Hepatocyte (in vitro differentiated cells): ENCODE results near the gene EGLN1. TPM values are rescaled to one million over a fixed set of nuclear protein-coding genes. Genes with fewer than 3 reads are reported as not detected.

Source experiments
- DNase-seq: peaks from one replicate; pipeline ENCODE4 v3.0.0-alpha.2; 2016; ENCODE audit warnings: low spot score
- H2AFZ ChIP-seq: fragments of 200-600 bp; sonication (generic); 2 replicates; pipeline ENCODE4 v1.6.0; 2016; ENCODE audit warnings: antibody characterized with exemption, mild to moderate bottlenecking
- H3K27ac ChIP-seq: fragments of 200-600 bp; sonication (generic); 2 replicates; pipeline ENCODE4 v1.5.1; 2016; ENCODE audit warnings: mild to moderate bottlenecking
- H3K27me3 ChIP-seq: fragments of 200-600 bp; sonication (generic); 2 replicates; pipeline ENCODE4 v1.6.1; 2016
- H3K36me3 ChIP-seq: fragments of 200-600 bp; sonication (generic); replicated peaks from 2 replicates; pipeline ENCODE4 v1.5.1; 2016; ENCODE audit warnings: low read depth; ENCODE audit not compliant: insufficient read depth
- H3K4me1 ChIP-seq: fragments of 200-600 bp; sonication (generic); 2 replicates; pipeline ENCODE4 v1.5.1; 2016; ENCODE audit warnings: mild to moderate bottlenecking, moderate library complexity; ENCODE audit not compliant: insufficient read depth
- H3K4me2 ChIP-seq: fragments of 200-600 bp; sonication (generic); 2 replicates; pipeline ENCODE4 v1.6.0; 2016
- H3K4me3 ChIP-seq: fragments of 200-600 bp; sonication (generic); 2 replicates; pipeline ENCODE4 v1.5.1; 2016; ENCODE audit warnings: mild to moderate bottlenecking
- H3K79me2 ChIP-seq: fragments of 200-600 bp; sonication (generic); 2 replicates; pipeline ENCODE4 v1.6.0; 2017; ENCODE audit warnings: mild to moderate bottlenecking
- H3K9me2 ChIP-seq: fragments of 200-600 bp; sonication (generic); replicated peaks from 2 replicates; pipeline ENCODE4 v1.6.0; 2017; ENCODE audit warnings: mild to moderate bottlenecking; ENCODE audit not compliant: insufficient read depth
- H3K9me3 ChIP-seq: fragments of 200-600 bp; sonication (generic); 2 replicates; pipeline ENCODE4 v1.5.1; 2016; ENCODE audit warnings: low read depth, mild to moderate bottlenecking
- H4K20me1 ChIP-seq: fragments of 200-600 bp; sonication (generic); 2 replicates; pipeline ENCODE4 v1.6.0; 2016; ENCODE audit warnings: mild to moderate bottlenecking; ENCODE audit not compliant: insufficient read depth, poor library complexity, severe bottlenecking
- EZH2 ChIP-seq: fragments of 200-600 bp; sonication (generic); IDR thresholded peaks from 2 replicates; pipeline ENCODE4 v1.6.1; 2016; ENCODE audit warnings: antibody characterized with exemption, mild to moderate bottlenecking, borderline replicate concordance
- EZH2phosphoT487 ChIP-seq: fragments of 200-600 bp; sonication (generic); IDR thresholded peaks from one replicate; pipeline ENCODE4 v1.6.1; 2018; ENCODE audit warnings: antibody characterized with exemption, mild to moderate bottlenecking, low read depth, moderate library complexity; ENCODE audit not compliant: unreplicated experiment, severe bottlenecking
- WGBS: methylation state at CpG from one replicate; pipeline ENCODE4 v1.1.6; 2016; ENCODE audit warnings: low lambda C conversion rate; ENCODE audit errors: missing lambda C conversion rate; 5-methylcytosine and 5-hydroxymethylcytosine counted together
- polyA plus RNA-seq: library from polyadenylated mRNA; unstranded; fragments of >200 nt; fragmentation: Nextera tagmentation; extraction: Ambion mirVana; gene quantifications from 2 replicates; pipeline ENCODE4 v1.2.1, GENCODE V29; 2016
- total RNA-seq: library from RNA; depleted of rRNA; stranded (reverse); fragments of >200 nt; gene quantifications from 2 replicates; pipeline ENCODE4 v1.2.3, GENCODE V29; 2014
- TF ChIP-seq, protein P1 (sequence below): fragments of 200-600 bp; sonication (generic); IDR thresholded peaks from 2 replicates; pipeline ENCODE4 v1.5.1; 2016; ENCODE audit warnings: antibody characterized with exemption, mild to moderate bottlenecking; ENCODE audit not compliant: poor library complexity

The EGLN1 gene
- total and polyA plus RNA-seq, 2 experiments from 2014 or later: 20.5 to 36.5 TPM

DNA sequence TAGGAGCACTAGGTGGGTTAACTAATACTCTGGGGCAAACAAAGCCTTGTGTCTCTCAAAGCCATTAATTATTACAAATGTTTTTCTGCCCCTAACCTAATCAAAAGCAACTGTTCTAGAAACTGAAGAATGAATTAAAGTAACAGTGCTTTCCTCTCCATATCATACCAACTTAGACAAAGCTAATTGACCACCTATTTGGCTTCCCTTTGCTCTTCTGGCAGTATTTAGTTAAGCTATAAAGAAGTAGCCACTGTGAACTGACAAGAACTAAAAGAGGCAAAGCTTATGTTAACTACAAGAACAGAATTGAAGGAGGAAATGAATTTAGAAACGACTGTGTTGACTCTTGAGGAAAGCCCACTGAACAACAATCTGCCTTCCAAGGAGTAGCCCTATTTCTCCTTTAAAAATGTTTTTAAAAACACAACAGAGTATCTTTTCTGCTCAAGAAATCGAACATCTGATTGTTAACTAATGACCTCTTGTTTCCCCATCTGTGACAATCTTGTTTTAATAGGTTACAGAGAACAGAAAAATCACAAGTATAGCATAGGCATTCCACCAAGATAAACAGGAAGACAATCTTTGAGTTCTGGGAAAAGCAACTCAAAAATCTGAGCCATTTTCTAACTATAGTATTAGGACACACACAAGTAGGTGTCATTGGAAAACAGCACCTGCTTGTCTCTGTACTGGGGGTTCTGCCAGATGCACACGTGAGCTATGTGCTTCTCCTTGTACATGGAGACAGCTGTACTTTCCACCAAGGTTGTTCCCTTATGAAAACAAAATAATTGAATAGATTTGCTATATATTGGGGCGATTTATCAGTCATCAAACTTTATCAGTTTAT is 3.1 kb upstream of the EGLN1 start:
- WGBS: 62% methylated on average over 4 of the region's 4 CpGs
- Histone ChIP-seq H4K20me1 (peaks cover 9% of the 10 kb centered on the region), H3K4me3 (no peak overlapping the region), H3K4me1 (peaks cover 12% of the 10 kb centered on the region), H3K4me2 (no peak overlapping the region), H3K9me2 (no peaks in the 10 kb centered on the region), H3K36me3 (no peaks in the 10 kb centered on the region), H3K27ac (no peak overlapping the region), H2AFZ (no peak overlapping the region), H3K79me2 (peaks cover 10% of the 10 kb centered on the region), H3K27me3 (no peaks in the 10 kb centered on the region), H3K9me3 (no peaks in the 10 kb centered on the region)
- no peak for DNase-seq
- TF ChIP-seq, protein P1, sequence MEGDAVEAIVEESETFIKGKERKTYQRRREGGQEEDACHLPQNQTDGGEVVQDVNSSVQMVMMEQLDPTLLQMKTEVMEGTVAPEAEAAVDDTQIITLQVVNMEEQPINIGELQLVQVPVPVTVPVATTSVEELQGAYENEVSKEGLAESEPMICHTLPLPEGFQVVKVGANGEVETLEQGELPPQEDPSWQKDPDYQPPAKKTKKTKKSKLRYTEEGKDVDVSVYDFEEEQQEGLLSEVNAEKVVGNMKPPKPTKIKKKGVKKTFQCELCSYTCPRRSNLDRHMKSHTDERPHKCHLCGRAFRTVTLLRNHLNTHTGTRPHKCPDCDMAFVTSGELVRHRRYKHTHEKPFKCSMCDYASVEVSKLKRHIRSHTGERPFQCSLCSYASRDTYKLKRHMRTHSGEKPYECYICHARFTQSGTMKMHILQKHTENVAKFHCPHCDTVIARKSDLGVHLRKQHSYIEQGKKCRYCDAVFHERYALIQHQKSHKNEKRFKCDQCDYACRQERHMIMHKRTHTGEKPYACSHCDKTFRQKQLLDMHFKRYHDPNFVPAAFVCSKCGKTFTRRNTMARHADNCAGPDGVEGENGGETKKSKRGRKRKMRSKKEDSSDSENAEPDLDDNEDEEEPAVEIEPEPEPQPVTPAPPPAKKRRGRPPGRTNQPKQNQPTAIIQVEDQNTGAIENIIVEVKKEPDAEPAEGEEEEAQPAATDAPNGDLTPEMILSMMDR: no peak
- TF ChIP-seq EZH2phosphoT487 (no peak), EZH2 (no peak)

DNA sequence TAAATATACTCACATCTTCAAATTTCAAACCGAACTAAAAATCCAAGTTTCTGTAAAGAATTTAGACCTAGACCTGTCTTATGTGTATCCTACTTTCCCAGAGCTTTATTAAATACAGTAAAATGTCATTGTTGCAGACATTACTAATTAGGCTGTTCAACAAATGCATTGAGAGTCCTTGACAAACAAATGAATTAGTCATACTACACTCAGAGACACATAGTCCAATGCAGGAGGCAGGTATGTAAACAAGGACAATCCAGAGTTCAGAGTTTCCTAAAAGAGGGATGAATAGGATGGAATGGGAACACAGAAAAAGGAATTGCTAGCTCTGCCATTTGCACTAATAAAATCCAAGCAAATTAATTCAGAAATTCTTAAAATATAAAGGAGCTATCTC is 1.6 kb upstream of the EGLN1 start:
- H3K9me3 ChIP-seq: no peaks in the 10 kb centered on the region
- no peak overlapping the region for H2AFZ ChIP-seq
- WGBS: 76% methylated on average over 1 of the region's 1 CpG
- no peaks in the 10 kb centered on the region for H3K27me3 ChIP-seq
- DNase-seq: peak; percentile 34
- no peak for TF ChIP-seq EZH2
- TF ChIP-seq EZH2phosphoT487: no peak
- TF ChIP-seq, protein P1: no peak
- no peaks in the 10 kb centered on the region for H3K36me3 ChIP-seq
- no peaks in the 10 kb centered on the region for H3K9me2 ChIP-seq
- H4K20me1 ChIP-seq: peaks cover 24% of the 10 kb centered on the region
- H3K4me2 ChIP-seq: peak overlapping the region; percentile 84
- no peak overlapping the region for H3K4me3 ChIP-seq
- H3K27ac ChIP-seq: peak overlapping the region; percentile 95
- peaks cover 25% of the 10 kb centered on the region for H3K79me2 ChIP-seq
- H3K4me1 ChIP-seq: peaks cover 22% of the 10 kb centered on the region

DNA sequence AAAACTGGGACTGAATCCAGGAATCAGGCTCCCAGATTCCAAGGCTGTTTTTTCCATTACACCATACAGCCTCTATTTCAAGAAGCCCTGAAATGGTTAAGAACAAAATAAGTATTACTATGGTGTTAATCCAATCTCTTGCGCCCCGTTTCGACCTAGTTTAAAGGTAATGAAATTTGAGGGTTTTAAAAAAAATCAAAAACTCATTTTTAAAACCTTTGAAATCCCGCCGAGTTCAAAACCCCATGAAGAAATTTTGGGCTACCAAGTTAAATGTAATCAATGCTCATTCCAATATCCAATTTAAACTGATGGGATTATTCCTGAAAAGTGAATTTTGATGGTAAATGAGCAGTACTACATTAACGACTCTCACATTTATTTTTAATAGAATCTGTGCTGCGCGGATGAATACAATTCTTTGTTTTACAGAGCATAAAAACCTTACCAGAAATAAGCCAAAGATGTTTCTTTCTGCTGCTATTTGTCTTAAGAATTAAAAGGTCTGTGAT is 767 bp upstream of the EGLN1 start:
- Histone ChIP-seq H3K36me3 (no peaks in the 10 kb centered on the region), H3K9me2 (no peaks in the 10 kb centered on the region), H3K4me3 (peak overlapping the region; percentile 43), H4K20me1 (peaks cover 32% of the 10 kb centered on the region), H3K4me2 (peak overlapping the region; percentile 84), H3K4me1 (peaks cover 23% of the 10 kb centered on the region), H3K27ac (peak overlapping the region; percentile 95), H3K79me2 (peaks cover 33% of the 10 kb centered on the region), H3K27me3 (no peaks in the 10 kb centered on the region), H2AFZ (peak overlapping the region; percentile 12), H3K9me3 (no peaks in the 10 kb centered on the region)
- no peak for DNase-seq
- WGBS: 40% methylated on average over 8 of the region's 8 CpGs
- TF ChIP-seq EZH2 (no peak), EZH2phosphoT487 (no peak)
- TF ChIP-seq, protein P1: no peak
